GM18907 (cell line): ENCODE measurements around the gene SPATA4.
A peak's percentile ranks its signal among the peaks of the same experiment; 100 is the strongest.
"Not testable (repeated sequence)": the region's sequence is repeated elsewhere in the genome, so short reads cannot be mapped to it uniquely, and the experiment has no call there.

Experiments used
- ATAC-seq: cut with Tn5 transposase; IDR thresholded peaks from one replicate; pipeline ENCODE4 v1.9.1; 2021; ENCODE audit warnings: mild to moderate bottlenecking, moderate library complexity; ENCODE audit not compliant: unreplicated experiment

SPATA4 gene

DNA sequence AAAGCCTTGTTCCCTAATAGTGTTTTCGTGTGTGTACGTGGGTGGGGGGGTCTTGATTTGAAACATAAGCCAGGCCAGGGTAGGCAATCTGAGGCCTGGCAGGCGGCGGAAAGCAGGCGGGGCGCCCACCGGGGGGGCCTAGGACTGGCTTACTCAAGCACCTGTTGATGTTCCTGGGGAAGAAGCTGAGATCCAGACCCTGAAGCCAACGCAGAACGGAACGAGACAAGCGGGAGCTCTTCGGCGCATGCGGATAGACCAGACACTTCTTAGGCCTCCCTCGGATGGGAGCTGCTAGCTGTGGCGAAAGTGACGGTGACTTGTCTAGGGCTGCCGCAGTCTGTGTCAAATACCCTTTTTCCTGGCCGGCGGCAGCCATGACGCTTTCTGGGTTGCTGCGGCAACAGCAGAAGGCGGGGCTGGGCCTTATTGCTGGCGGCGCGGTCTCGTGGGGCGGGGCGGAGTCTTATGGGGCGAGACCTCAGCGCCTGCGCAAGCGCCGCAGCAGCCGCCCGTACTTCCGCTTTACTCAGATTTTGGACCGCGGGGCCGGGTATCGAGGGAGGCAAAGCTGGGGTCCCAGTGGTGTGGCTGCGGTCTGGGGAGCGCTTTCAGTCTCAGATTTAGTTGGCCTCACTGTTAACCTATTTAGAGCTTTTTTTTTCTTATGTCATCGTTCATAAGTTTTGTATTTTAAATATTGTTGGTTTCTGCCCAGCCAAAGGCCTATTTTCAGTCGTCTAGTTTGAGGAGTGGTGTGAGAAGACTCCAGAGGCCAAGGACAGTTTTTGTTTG is at the start of gene SPATA4:
Gene SPATA4, minus strand, starts transcription at position 402 of the 795 bp plus-strand sequence. Its CDS starts 23 bp downstream, at position 379.
- peak; percentile 99 for ATAC-seq

GRCh38 chr4:176242764-176243347 is 47.5 kb upstream of the SPATA4 start:
- no peak for ATAC-seq

- no peak for ATAC-seq
These were observed 46.3 kb upstream of the SPATA4 start for GRCh38 chr4:176241703-176242102.

GRCh38 chr4:176238826-176239225 is 43.4 kb upstream of the SPATA4 start:
- ATAC-seq = no peak

DNA sequence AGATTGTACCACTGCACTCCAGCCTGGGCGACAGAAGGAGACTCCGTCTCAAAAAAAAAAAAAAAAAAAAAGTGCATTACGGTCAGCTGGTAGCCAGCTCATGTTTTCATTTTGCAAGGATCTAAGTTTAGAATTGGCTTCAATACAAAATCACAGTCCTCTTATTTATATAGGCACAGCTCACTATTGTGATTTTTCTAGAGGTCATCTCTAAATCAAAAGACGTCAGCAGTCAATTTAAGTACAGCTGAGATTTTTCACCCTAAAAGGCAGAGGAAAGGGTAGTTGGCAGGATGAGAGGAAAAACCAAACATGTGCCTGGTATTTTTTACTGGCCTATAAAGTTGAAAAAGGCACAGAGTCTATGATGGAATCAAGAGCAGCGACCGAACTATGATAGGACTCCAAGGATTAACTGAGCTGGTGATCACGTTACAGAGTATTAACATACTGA is 42.8 kb upstream of the SPATA4 start:
- no peak for ATAC-seq

GRCh38 chr4:176236946-176237345 is 41.6 kb upstream of the SPATA4 start:
- ATAC-seq = no peak

DNA sequence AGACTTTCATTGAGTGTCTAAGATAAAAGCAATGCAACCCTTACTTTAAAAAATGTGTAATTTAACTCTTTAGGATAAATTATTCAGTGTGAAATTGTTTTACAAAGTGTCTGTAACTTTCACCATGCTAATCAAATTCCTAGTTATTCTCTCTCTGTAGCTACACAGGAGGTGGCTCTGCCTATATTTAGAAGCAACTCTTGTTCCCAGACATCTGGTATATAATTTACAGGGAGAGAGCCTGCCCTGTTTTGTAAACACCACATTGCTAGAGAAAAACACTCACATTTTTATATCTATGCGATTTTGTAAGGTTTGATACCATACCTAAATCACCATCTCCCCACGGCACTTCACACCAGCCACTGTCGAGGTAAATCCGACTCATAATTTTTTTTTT is 35.5 kb upstream of the SPATA4 start:
- no peak for ATAC-seq

DNA sequence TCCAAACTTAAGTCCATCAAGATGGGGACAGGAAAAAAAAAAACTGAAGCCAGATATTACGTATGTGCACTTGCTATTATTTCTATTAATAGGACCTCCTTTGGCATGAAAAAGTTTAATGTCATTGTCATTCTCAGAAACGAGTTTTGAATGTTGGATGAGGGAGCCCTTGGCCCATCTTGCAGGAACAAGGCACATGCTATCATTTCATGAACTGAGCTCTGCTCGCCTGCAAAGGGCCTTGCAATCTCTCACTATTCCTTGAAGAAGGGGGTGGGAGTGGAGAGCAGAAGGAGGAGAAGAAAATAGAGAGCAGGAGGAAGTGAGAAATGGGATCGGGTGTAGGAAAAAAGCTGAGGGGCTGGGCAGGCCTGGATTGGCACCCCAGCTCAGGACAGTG is 34.3 kb upstream of the SPATA4 start:
- ATAC-seq = no peak

DNA sequence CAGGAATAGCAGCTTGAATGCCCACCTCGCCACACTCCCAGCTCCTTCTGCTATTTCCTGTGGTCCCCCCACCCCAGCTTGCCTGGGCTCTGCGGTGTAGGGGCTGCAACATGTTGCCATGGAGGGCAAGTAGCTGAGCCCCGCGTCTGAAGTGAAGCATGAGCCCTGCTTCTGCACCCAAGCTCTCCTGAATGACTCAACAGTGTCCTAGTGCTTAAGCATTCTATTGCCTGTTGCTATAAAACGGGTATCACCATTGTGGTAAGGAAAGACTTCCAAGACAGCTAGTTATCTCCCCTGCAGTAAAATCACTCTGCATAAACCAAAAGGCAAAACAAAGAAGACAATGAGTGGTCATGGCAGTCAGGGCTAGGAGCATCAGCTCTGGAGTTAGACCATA is 31.4 kb upstream of the SPATA4 start:
- no peak for ATAC-seq

DNA sequence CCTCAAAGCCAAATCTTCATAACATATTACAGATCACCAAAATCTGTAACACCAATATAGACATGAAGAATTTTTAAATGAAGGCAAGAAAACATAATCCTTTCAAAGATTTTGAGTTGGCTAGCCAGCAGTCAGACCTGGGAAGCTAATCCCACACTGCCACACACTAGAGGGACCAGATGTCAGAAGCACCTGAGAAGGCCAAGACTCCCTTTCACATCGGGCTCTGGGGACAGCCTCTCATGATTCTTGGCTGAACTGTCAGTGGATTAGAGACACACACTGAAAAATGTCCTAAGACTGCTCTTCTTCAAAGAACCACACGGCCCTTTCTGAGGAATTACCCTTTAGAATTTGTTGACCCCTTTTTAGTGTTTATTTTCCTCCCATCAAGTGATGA is 28.2 kb upstream of the SPATA4 start:
- ATAC-seq = no peak

GRCh38 chr4:176222149-176222548 is 26.8 kb upstream of the SPATA4 start:
- no peak for ATAC-seq

- no peak for ATAC-seq
These were observed 22.1 kb upstream of the SPATA4 start for GRCh38 chr4:176217510-176217909.

DNA sequence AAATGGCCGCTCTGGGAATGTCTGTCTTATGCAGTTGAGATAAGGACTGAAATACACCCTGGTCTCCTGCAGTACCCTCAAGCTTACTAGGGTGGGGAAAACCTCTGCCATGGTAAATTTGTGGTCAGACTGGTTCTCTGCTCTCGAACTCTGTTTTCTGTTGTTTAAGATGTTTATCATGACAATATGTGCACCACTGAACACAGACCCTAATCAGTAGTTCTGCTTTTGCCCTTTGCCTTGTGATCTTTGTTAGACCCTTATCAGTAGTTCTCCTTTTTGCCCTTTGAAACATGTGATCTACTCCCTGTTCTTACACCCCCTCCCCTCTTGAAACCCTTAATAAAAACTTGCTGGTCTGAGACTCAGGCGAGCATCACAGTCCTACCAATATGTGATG is 17.0 kb upstream of the SPATA4 start:
- ATAC-seq = not testable (repeated sequence)

DNA sequence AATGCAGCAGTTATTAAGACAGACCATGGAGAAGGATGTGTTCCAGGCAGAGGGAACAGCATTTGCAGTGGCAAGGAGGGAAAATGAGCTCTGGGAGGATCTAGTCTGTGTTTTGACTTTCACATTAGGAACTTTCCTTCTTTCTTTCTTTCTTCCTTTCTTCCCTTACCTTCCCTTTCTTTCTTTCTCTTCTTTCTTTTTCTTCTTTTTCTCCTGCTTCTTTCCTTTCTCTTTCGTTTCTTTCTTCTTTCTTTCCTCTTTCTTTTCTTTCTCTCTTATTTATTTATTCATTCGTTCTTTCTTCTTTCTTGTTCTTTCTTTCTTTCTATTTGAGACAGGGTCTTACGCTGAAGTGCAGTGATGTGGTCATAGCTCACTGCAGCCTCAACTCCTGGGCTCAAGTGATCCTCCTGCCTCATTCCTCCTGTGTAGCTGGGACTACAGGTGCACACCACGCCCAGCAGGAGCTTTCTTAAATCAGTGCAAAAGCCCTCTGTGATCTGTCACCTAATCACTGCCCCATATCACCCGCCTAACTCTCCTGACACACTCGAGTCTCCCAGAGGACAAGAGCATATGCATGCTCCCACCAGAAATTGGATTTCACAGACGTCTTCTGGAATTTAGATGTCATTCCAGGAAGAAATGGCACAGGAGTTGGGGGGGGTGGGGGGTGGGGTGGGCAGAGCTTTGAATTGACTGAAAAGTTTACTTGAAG is 15.4 kb upstream of the SPATA4 start:
- ATAC-seq = no peak

- no peak for ATAC-seq
These were observed 14.7 kb upstream of the SPATA4 start for GRCh38 chr4:176210101-176210500.

DNA sequence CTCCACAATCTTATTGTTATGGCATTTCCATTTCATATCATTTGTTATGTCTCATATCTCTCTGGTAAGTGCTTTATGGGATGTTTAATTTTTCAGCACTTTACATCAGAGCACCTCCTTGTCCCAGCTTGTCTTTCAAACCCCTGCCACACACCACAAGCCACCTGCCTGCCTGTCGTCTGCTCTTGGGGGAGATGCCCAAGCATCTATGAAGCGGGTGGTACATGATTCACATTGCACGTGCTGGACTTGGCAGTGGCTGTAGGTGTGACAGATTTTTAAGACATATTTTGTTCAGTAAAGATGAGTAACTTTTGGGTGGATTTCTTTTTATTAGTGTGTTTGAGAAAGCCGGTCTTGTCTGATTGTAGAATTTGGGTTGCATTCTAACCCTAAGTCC is 14.2 kb upstream of the SPATA4 start:
- no peak for ATAC-seq

GRCh38 chr4:176207839-176208238 is 12.5 kb upstream of the SPATA4 start:
- no peak for ATAC-seq

- ATAC-seq = no peak
These were observed 9.9 kb upstream of the SPATA4 start for GRCh38 chr4:176205299-176205698.

DNA sequence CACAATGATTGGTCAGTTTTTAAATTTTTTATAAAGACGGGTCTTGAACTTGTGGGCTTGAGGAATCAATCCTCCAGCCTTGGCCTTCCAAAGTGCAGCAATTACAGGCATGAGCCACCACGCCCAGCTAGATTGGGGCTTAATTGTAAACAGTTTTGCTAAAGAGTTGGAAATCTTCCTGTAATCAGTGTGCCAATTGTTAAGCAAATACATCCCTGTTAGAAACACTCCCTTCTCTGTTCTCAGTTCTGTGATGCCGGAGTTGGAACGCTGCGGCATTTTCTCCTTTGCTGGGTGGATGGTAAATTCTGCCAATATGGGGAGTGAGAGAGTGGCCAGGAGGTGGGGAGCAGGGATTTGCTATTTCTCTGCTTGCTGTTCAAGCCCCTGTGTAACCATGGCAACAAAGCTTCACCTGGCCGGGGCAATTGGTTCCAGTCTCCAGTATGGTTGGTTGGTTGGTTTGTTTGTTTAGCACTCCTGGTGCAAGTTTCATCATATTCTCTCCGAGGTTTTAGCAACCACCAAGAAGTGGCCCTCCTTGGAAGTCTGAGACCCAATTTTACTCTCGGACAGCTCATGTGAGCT is 3.0 kb upstream of the SPATA4 start:
- no peak for ATAC-seq

- no peak for ATAC-seq
These were observed 1.4 kb downstream of the SPATA4 start for GRCh38 chr4:176193938-176194337.

- no peak for ATAC-seq
These were observed 2.3 kb downstream of the SPATA4 start for GRCh38 chr4:176193126-176193525.
